Measurements from ENCODE around the gene C6orf141. TPM values are rescaled to one million over a fixed set of nuclear protein-coding genes. Genes with fewer than 3 reads are reported as not detected.

C6orf141 gene
- not detected for total RNA-seq
- not detected for polyA plus RNA-seq

DNA sequence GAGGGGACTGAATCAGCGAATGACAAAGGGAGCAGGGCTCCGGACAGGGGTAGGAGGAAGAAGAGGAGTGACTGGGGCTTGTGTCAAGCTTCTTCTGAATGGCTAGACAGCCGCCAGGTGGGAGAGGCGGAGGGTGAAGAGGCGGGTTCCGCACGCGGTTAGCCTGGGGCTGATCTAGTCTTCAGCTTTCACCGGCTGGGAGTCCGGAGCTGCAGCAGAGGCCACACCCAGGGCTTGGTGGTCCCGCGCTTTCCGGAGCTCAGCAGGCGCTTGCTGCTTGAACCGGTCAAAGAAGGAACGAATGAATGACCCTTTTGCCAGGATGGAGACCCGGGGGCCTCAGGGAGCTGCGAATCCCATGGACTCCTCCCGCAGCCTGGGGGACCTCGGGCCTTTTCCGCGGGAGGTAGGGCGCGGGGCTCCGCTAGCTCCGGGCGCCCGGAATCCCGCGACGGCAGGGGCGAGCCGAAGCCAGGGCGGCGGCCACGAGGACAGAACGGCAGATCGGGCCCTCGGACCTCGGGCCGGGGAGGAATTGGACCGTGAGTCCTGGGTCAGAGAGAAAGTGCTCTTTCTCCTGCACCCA, at the start of gene C6orf141:
C6orf141 (plus strand) TSS at position 177 of the 586 bp plus-strand sequence; CDS start at position 302, 125 bp downstream.
- Mint-ChIP-seq H3K4me1 (peaks cover 0 to 16% (median 11%) of the 10 kb centered on the region in 4 donors), H3K27ac (peak within 1 kb of the TSS in 1 of 3 donors; percentile 76), H3K9me3 (peaks cover 0 to 8% (median 0%) of the 10 kb centered on the region in 7 donors), H3K27me3 (peaks cover 63% of the 10 kb centered on the region), H3K4me3 (peak within 1 kb of the TSS in 3 of 4 donors; percentile 71 to 74 (median 71)), H3K36me3 (no peaks in the 10 kb centered on the region)
- peak in 1 of 2 donors; percentile 34 for ATAC-seq (ENCODE audit: low read depth in 2 of 2)
- no peak within 1 kb of the TSS for H3K4me3 ChIP-seq (ENCODE audit: low read depth, low read length)
- H3K27ac ChIP-seq (ENCODE audit: insufficient read depth, low read length, poor library complexity, severe bottlenecking) = no peak within 1 kb of the TSS
- no peaks in the 10 kb centered on the region for H3K36me3 ChIP-seq (ENCODE audit: control insufficient read depth, insufficient read depth, low read length)
- H3K9me3 ChIP-seq (ENCODE audit: control insufficient read depth in 2 of 2, low read length in 2 of 2) = no peaks in the 10 kb centered on the region
- peaks cover 14% of the 10 kb centered on the region for H3K27me3 ChIP-seq (ENCODE audit: control insufficient read depth, insufficient read depth, low read length)
- H3K4me1 ChIP-seq (ENCODE audit: control insufficient read depth, insufficient read depth, low read length, poor library complexity, severe bottlenecking) = peaks cover 12% of the 10 kb centered on the region
- peak in 1 of 3 donors; percentile 29 for DNase-seq

DNA sequence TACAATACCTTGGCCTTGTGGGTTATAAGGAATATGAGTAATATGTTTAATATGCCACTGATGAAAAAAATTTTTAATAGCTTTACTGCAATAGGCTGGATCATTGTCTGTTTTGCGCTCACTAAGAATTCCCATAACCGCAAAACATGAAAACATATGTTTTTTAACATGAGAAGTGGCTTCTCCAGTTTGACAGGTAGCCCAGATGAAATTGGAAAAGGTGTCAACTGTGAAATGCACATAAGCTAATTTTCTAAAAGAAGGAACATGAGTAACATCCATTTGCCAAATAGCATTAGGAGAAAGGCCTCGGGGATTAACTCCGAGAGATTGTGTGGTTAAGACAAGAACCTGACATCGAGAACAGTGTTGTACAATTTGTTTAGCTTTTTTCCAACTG, 45.8 kb upstream of the C6orf141 start:
- peaks cover 0 to 7% (median 0%) of the 10 kb centered on the region in 7 donors for H3K9me3 Mint-ChIP-seq
- no peaks in the 10 kb centered on the region for H3K9me3 ChIP-seq (ENCODE audit: control insufficient read depth in 2 of 2, low read length in 2 of 2)
- H3K27me3 ChIP-seq (ENCODE audit: control insufficient read depth, insufficient read depth, low read length) = no peaks in the 10 kb centered on the region
- DNase-seq (no peak), ATAC-seq (ENCODE audit: low read depth in 2 of 2) (no peak)
- H3K36me3 ChIP-seq (ENCODE audit: control insufficient read depth, insufficient read depth, low read length) = no peaks in the 10 kb centered on the region
- no peak overlapping the region for H3K27ac Mint-ChIP-seq
- no peak overlapping the region for H3K27ac ChIP-seq (ENCODE audit: insufficient read depth, low read length, poor library complexity, severe bottlenecking)
- H3K4me1 ChIP-seq (ENCODE audit: control insufficient read depth, insufficient read depth, low read length, poor library complexity, severe bottlenecking) = no peaks in the 10 kb centered on the region
- H3K4me3 ChIP-seq (ENCODE audit: low read depth, low read length) = no peak overlapping the region
- H3K4me1 Mint-ChIP-seq = no peaks in the 10 kb centered on the region
- H3K27me3 Mint-ChIP-seq = peaks cover 16% of the 10 kb centered on the region
- no peak overlapping the region for H3K4me3 Mint-ChIP-seq
- no peaks in the 10 kb centered on the region for H3K36me3 Mint-ChIP-seq

DNA sequence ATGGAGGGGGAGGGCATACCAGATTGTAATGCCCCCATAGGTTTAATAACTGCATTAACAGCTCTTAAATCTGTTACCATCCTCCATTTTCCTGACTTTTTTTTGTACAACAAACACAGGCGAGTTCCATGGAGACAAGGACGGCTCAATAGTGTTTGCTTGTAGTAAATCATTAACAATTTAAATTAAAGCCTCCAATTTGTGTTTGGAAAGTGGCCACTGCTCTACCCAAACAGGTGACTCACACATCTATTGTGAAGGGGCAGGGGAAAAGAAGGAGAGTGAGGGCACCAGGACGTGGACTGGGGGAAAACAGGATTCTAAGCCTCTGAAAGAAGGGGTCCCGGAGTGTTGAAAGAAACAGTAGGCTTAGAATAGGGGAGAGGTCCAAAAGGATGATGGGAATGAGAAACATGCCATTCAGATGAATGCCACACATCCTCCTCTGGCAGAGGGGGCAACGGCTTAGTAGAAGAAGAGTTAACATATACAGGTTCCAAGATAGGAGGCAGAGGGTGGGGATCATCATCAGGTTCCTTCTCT, 43.8 kb upstream of the C6orf141 start:
- H3K27me3 Mint-ChIP-seq = peaks cover 14% of the 10 kb centered on the region
- Histone ChIP-seq H3K27ac (ENCODE audit: insufficient read depth, low read length, poor library complexity, severe bottlenecking) (no peak overlapping the region), H3K9me3 (ENCODE audit: control insufficient read depth in 2 of 2, low read length in 2 of 2) (no peaks in the 10 kb centered on the region), H3K4me3 (ENCODE audit: low read depth, low read length) (no peak overlapping the region), H3K4me1 (ENCODE audit: control insufficient read depth, insufficient read depth, low read length, poor library complexity, severe bottlenecking) (no peaks in the 10 kb centered on the region), H3K36me3 (ENCODE audit: control insufficient read depth, insufficient read depth, low read length) (no peaks in the 10 kb centered on the region), H3K27me3 (ENCODE audit: control insufficient read depth, insufficient read depth, low read length) (no peaks in the 10 kb centered on the region)
- peaks cover 0 to 7% (median 0%) of the 10 kb centered on the region in 7 donors for H3K9me3 Mint-ChIP-seq
- H3K36me3 Mint-ChIP-seq = no peaks in the 10 kb centered on the region
- DNase-seq = no peak
- H3K27ac Mint-ChIP-seq = no peak overlapping the region
- ATAC-seq (ENCODE audit: low read depth in 2 of 2) = no peak
- no peaks in the 10 kb centered on the region for H3K4me1 Mint-ChIP-seq
- H3K4me3 Mint-ChIP-seq = peak overlapping the region in 1 of 4 donors; percentile 28

DNA sequence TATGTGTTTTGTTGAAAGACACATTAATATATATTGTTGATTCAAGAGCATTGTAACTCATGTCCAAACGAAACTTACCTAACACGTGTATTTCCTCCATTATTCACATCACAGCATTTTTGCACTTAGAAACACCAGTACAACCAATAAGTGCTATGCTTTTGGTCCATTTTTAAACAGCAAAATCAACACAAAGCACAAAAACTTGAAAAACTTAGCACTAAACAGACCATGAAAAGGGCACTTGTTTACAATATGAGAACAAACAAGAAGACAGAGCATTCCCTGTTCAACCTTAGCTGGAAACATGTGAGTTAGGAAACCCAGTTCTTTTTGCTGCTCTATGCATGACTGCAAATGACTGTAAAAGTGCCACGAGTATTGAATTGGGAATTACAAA, 41.1 kb upstream of the C6orf141 start:
- Histone ChIP-seq H3K9me3 (ENCODE audit: control insufficient read depth in 2 of 2, low read length in 2 of 2) (no peaks in the 10 kb centered on the region), H3K27ac (ENCODE audit: insufficient read depth, low read length, poor library complexity, severe bottlenecking) (no peak overlapping the region), H3K4me1 (ENCODE audit: control insufficient read depth, insufficient read depth, low read length, poor library complexity, severe bottlenecking) (no peaks in the 10 kb centered on the region), H3K4me3 (ENCODE audit: low read depth, low read length) (no peak overlapping the region), H3K27me3 (ENCODE audit: control insufficient read depth, insufficient read depth, low read length) (no peaks in the 10 kb centered on the region), H3K36me3 (ENCODE audit: control insufficient read depth, insufficient read depth, low read length) (no peaks in the 10 kb centered on the region)
- Mint-ChIP-seq H3K4me1 (no peaks in the 10 kb centered on the region), H3K4me3 (no peak overlapping the region), H3K36me3 (no peaks in the 10 kb centered on the region), H3K9me3 (peaks cover 0 to 7% (median 0%) of the 10 kb centered on the region in 7 donors), H3K27ac (no peak overlapping the region), H3K27me3 (peaks cover 19% of the 10 kb centered on the region)
- ATAC-seq (ENCODE audit: low read depth in 2 of 2) = no peak
- no peak for DNase-seq

DNA sequence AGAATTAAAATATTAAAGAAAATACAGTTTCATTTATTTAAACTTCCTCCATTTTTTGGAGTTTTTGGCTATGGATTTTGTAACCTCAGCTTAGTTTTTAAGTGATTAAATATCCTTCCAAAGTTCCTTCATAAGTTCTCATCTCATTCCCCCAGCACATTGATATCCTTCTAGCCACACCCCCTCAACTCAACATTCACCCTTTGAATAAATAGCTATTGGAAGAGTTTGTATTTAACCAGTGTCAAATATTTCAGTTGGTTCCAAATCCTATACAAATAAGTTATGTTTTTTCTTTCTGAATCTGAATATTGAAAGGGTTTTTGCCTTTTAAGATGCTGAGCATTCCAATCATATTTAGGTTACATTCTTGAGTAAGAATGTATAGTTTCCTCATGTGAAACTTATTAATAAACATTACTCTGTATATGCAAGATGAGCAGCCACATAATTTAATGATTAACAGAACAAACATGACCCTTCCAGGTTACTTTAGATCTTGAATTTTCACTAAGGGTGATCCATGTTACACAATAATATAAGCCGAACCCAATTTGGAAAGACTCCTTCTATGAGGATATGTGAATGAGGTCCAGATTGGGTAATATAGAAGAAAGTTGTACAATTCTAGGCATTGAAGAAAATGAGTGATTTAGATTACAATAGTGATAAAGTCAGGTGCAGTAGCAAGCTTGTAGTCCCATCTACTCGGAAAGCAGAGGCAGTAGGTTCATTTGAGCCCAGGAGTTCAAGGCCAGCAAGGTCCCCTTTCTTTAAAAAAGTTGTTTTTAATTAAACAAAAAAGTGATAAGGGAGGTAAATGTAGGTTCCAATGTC, 37.1 kb upstream of the C6orf141 start:
- H3K4me3 Mint-ChIP-seq = no peak overlapping the region
- H3K4me1 ChIP-seq (ENCODE audit: control insufficient read depth, insufficient read depth, low read length, poor library complexity, severe bottlenecking) = no peaks in the 10 kb centered on the region
- no peak for DNase-seq
- no peak for ATAC-seq (ENCODE audit: low read depth in 2 of 2)
- H3K4me1 Mint-ChIP-seq = no peaks in the 10 kb centered on the region
- H3K36me3 Mint-ChIP-seq = no peaks in the 10 kb centered on the region
- no peaks in the 10 kb centered on the region for H3K36me3 ChIP-seq (ENCODE audit: control insufficient read depth, insufficient read depth, low read length)
- no peak overlapping the region for H3K4me3 ChIP-seq (ENCODE audit: low read depth, low read length)
- no peak overlapping the region for H3K27ac ChIP-seq (ENCODE audit: insufficient read depth, low read length, poor library complexity, severe bottlenecking)
- no peaks in the 10 kb centered on the region for H3K27me3 ChIP-seq (ENCODE audit: control insufficient read depth, insufficient read depth, low read length)
- no peaks in the 10 kb centered on the region for H3K9me3 ChIP-seq (ENCODE audit: control insufficient read depth in 2 of 2, low read length in 2 of 2)
- peaks cover 23% of the 10 kb centered on the region for H3K27me3 Mint-ChIP-seq
- peak overlapping the region in 1 of 3 donors; percentile 3 for H3K27ac Mint-ChIP-seq
- peaks cover 0 to 3% (median 0%) of the 10 kb centered on the region in 7 donors for H3K9me3 Mint-ChIP-seq

DNA sequence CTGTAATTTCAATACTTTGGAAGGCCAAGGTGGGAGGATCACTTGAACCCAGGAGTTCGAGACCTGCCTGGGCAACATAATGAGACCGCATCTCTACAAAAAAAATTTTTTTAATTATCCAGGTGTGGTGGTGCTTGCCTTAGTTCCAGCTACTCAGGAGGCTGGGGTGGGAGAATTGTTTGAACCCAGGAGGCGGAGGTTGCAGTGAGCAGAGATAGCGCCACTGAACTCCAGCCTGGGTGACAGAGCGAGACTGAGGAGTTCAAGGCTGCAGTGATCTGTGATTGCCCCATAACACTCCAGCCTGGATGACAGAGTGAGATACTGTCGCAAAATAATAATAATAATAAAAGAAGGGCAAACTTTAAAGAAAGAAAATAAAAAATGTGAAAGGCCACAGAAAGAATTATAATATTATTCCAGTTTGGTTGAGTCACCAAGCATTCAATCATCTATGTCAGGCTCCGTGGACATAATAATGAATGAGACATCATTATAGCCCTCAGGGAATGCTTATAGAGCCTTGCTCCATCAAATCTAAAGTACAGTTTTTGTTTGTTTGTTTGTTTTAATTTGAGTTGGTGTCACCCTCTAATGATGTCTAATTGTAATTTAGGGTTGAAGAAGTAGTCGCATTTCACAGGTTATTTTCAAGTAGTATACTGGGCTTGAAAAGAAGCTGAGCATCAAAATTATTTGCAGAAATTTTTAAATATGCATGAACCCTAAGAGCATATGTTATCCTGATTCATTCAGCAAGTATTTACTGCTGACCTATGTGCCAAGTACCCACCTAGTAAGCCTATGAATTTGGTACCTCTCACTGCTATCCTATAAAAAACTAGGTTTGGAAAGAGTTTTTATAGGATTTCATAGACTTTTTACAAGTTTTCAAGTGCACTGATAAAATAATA, 35.6 kb upstream of the C6orf141 start:
- Mint-ChIP-seq H3K27ac (no peak overlapping the region), H3K4me1 (no peaks in the 10 kb centered on the region), H3K4me3 (no peak overlapping the region), H3K36me3 (no peaks in the 10 kb centered on the region), H3K9me3 (peaks cover 0 to 3% (median 0%) of the 10 kb centered on the region in 7 donors), H3K27me3 (peaks cover 27% of the 10 kb centered on the region)
- Histone ChIP-seq H3K4me3 (ENCODE audit: low read depth, low read length) (no peak overlapping the region), H3K9me3 (ENCODE audit: control insufficient read depth in 2 of 2, low read length in 2 of 2) (no peaks in the 10 kb centered on the region), H3K36me3 (ENCODE audit: control insufficient read depth, insufficient read depth, low read length) (no peaks in the 10 kb centered on the region), H3K27ac (ENCODE audit: insufficient read depth, low read length, poor library complexity, severe bottlenecking) (no peak overlapping the region), H3K4me1 (ENCODE audit: control insufficient read depth, insufficient read depth, low read length, poor library complexity, severe bottlenecking) (no peaks in the 10 kb centered on the region), H3K27me3 (ENCODE audit: control insufficient read depth, insufficient read depth, low read length) (no peaks in the 10 kb centered on the region)
- ATAC-seq (ENCODE audit: low read depth in 2 of 2) (no peak), DNase-seq (no peak)

DNA sequence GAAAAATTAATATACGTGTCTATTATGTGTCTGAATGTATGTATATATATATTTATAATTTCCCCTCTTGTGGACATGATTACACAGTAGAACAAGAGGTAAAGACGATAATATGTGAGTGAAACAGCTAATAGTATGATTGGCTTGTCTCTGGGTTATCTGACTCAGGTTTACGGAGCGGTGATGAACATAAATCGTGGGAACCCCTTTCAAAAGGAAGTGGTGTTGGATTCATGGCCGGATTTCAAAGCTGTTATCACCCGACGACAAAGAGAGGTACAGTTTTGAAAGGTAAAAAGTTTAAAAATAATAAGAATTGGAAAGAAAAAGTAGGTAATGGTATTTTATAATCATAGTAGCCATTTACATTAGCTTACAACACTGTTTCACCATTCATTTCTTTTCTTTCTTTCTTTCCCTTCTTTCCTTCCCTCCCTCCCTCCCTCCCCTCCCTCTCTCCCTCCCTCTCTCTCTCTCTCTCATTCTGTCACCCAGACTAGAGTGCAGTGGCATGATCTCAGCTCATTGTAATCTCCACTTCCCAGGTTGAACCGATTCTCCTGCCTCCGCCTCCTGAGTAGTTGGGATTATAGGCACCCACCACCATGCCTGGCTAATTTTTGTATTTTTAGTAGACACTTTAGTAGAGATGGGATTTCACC, 34.9 kb upstream of the C6orf141 start:
- DNase-seq = no peak
- H3K4me3 Mint-ChIP-seq = no peak overlapping the region
- H3K9me3 ChIP-seq (ENCODE audit: control insufficient read depth in 2 of 2, low read length in 2 of 2) = no peaks in the 10 kb centered on the region
- H3K4me1 ChIP-seq (ENCODE audit: control insufficient read depth, insufficient read depth, low read length, poor library complexity, severe bottlenecking) = no peaks in the 10 kb centered on the region
- no peak overlapping the region for H3K4me3 ChIP-seq (ENCODE audit: low read depth, low read length)
- no peak overlapping the region for H3K27ac Mint-ChIP-seq
- no peaks in the 10 kb centered on the region for H3K36me3 Mint-ChIP-seq
- peaks cover 0 to 3% (median 0%) of the 10 kb centered on the region in 7 donors for H3K9me3 Mint-ChIP-seq
- no peak overlapping the region for H3K27ac ChIP-seq (ENCODE audit: insufficient read depth, low read length, poor library complexity, severe bottlenecking)
- no peak for ATAC-seq (ENCODE audit: low read depth in 2 of 2)
- H3K4me1 Mint-ChIP-seq = no peaks in the 10 kb centered on the region
- peaks cover 28% of the 10 kb centered on the region for H3K27me3 Mint-ChIP-seq
- no peaks in the 10 kb centered on the region for H3K27me3 ChIP-seq (ENCODE audit: control insufficient read depth, insufficient read depth, low read length)
- no peaks in the 10 kb centered on the region for H3K36me3 ChIP-seq (ENCODE audit: control insufficient read depth, insufficient read depth, low read length)
